GM19351 (cell line): Measurements from ENCODE around the gene COQ8A.
"Not testable (repeated sequence)": the region's sequence is repeated elsewhere in the genome, so short reads cannot be mapped to it uniquely, and the experiment has no call there.

ENCODE experiments used
- ATAC-seq: cut with Tn5 transposase; IDR thresholded peaks from one replicate; pipeline ENCODE4 v1.9.1; 2021; ENCODE audit warnings: mild to moderate bottlenecking, moderate library complexity; ENCODE audit not compliant: unreplicated experiment

Gene COQ8A

GRCh38 chr1:226951286-226952117, 11.4 kb downstream of the COQ8A start:
- no peak for ATAC-seq

GRCh38 chr1:226952118-226952441, 12.0 kb downstream of the COQ8A start:
- no peak for ATAC-seq

GRCh38 chr1:226953175-226953800, 13.2 kb downstream of the COQ8A start:
- ATAC-seq: no peak

GRCh38 chr1:226954337-226954736, 14.2 kb downstream of the COQ8A start:
- no peak for ATAC-seq

GRCh38 chr1:226954777-226955176, 14.7 kb downstream of the COQ8A start:
- no peak for ATAC-seq

- ATAC-seq: not testable (repeated sequence)
Measured at GRCh38 chr1:226955857-226956256, 15.8 kb downstream of the COQ8A start.

- ATAC-seq: no peak
Measured at GRCh38 chr1:226956942-226957713, 17.0 kb downstream of the COQ8A start.

GRCh38 chr1:226957714-226958113, 17.6 kb downstream of the COQ8A start:
- ATAC-seq: no peak

GRCh38 chr1:226958300-226958699, 18.2 kb downstream of the COQ8A start:
- no peak for ATAC-seq

GRCh38 chr1:226960256-226960655, 20.2 kb downstream of the COQ8A start:
- ATAC-seq: no peak

- no peak for ATAC-seq
Measured at GRCh38 chr1:226960944-226961765, 21.1 kb downstream of the COQ8A start.

GRCh38 chr1:226962421-226963391, 22.6 kb downstream of the COQ8A start:
- ATAC-seq: no peak

GRCh38 chr1:226964068-226964425, 24.0 kb downstream of the COQ8A start:
- no peak for ATAC-seq

- ATAC-seq: no peak
Measured at GRCh38 chr1:226964611-226965486, 24.8 kb downstream of the COQ8A start.

GRCh38 chr1:226965581-226966440, 25.7 kb downstream of the COQ8A start:
- ATAC-seq: no peak

- no peak for ATAC-seq
Measured at GRCh38 chr1:226966683-226967082, 26.6 kb downstream of the COQ8A start.

- no peak for ATAC-seq
Measured at GRCh38 chr1:226967665-226968064, 27.6 kb downstream of the COQ8A start.

GRCh38 chr1:226971765-226972164, 31.7 kb downstream of the COQ8A start:
- ATAC-seq: no peak
